WTC11 (cell line): ENCODE data around the gene HCFC1.

Experiments used
- CREM ChIP-seq: sonication (generic); formaldehyde crosslinking; IDR thresholded peaks from 2 replicates; pipeline ENCODE4 v1.8.1; 2022; ENCODE audit warnings: mild to moderate bottlenecking, missing genetic modification reagents, moderate library complexity
- CTCF ChIP-seq: fragments of 200-600 bp; IDR thresholded peaks from 2 replicates; pipeline ENCODE4 v1.8.0; 2022; ENCODE audit warnings: antibody characterized with exemption
- E2F4 ChIP-seq: sonication (generic); formaldehyde crosslinking; IDR thresholded peaks from 2 replicates; pipeline ENCODE4 v1.8.1; 2022; ENCODE audit warnings: low read depth, mild to moderate bottlenecking, moderate library complexity, missing genetic modification reagents, borderline replicate concordance
- FOXJ3 ChIP-seq: sonication (generic); formaldehyde crosslinking; IDR thresholded peaks from 2 replicates; pipeline ENCODE4 v1.9.0; 2021; ENCODE audit warnings: missing genetic modification reagents, mild to moderate bottlenecking, borderline replicate concordance
- FOXP4 ChIP-seq: sonication (generic); formaldehyde crosslinking; IDR thresholded peaks from 2 replicates; pipeline ENCODE4 v1.8.0; 2022; ENCODE audit warnings: mild to moderate bottlenecking, missing genetic modification reagents
- JAZF1 ChIP-seq: fragments of 250-450 bp; sonication (Bioruptor Pico); IDR thresholded peaks from 2 replicates; pipeline ENCODE4 v1.9.0; 2021; ENCODE audit warnings: moderate library complexity, mild to moderate bottlenecking, inconsistent platforms
- MAX ChIP-seq: sonication (generic); formaldehyde crosslinking; IDR thresholded peaks from 2 replicates; pipeline ENCODE4 v1.8.0; 2022; ENCODE audit warnings: mild to moderate bottlenecking, missing genetic modification reagents
- SMAD4 ChIP-seq: sonication (generic); formaldehyde crosslinking; IDR thresholded peaks from 2 replicates; pipeline ENCODE4 v1.8.0; 2022; ENCODE audit warnings: mild to moderate bottlenecking, missing genetic modification reagents
- USF1 ChIP-seq: sonication (generic); formaldehyde crosslinking; IDR thresholded peaks from 2 replicates; pipeline ENCODE4 v1.8.0; 2022; ENCODE audit warnings: mild to moderate bottlenecking, missing genetic modification reagents
- ZNF138 ChIP-seq: sonication (generic); formaldehyde crosslinking; conservative IDR thresholded peaks from 2 replicates; pipeline ENCODE4 v1.8.1; 2022; ENCODE audit warnings: mild to moderate bottlenecking, moderate library complexity, missing genetic modification reagents
- ZNF232 ChIP-seq: sonication (generic); formaldehyde crosslinking; IDR thresholded peaks from 2 replicates; pipeline ENCODE4 v1.8.0; 2022; ENCODE audit warnings: mild to moderate bottlenecking, missing genetic modification reagents
- ZNF317 ChIP-seq: sonication (generic); formaldehyde crosslinking; IDR thresholded peaks from 2 replicates; pipeline ENCODE4 v1.8.1; 2023; ENCODE audit warnings: low read depth, mild to moderate bottlenecking, moderate library complexity, missing genetic modification reagents, borderline replicate concordance
- ZNF423 ChIP-seq: fragments of 250-450 bp; sonication (Bioruptor Pico); IDR thresholded peaks from 2 replicates; pipeline ENCODE4 v2.1.2; 2022; ENCODE audit warnings: mild to moderate bottlenecking, moderate library complexity

- TF ChIP-seq ZNF138 (CRISPR knock-in tag) = no peak
- no peak for TF ChIP-seq E2F4 (CRISPR knock-in tag)
- TF ChIP-seq CTCF = no peak
- no peak for TF ChIP-seq ZNF317 (CRISPR knock-in tag)
- no peak for TF ChIP-seq JAZF1 (CRISPR knock-in tag)
- no peak for TF ChIP-seq FOXJ3
- TF ChIP-seq MAX (CRISPR knock-in tag) = no peak
- TF ChIP-seq CREM (CRISPR knock-in tag) = no peak
- TF ChIP-seq USF1 = no peak
- no peak for TF ChIP-seq ZNF423
- TF ChIP-seq SMAD4 (CRISPR knock-in tag) = no peak
- no peak for TF ChIP-seq ZNF232 (CRISPR knock-in tag)
- TF ChIP-seq FOXP4 (CRISPR knock-in tag) = no peak
Measured at GRCh38 chrX:153991013-153991580, 19.5 kb upstream of the HCFC1 start.
